NCI-H1092 treated with DMSO at 0.1 percent for 48 hours (cell line): ENCODE results near the gene PMVK.
"Not testable (repeated sequence)": the region's sequence is repeated elsewhere in the genome, so short reads cannot be mapped to it uniquely, and the experiment has no call there.

Source experiments
- DNase-seq: peaks from one replicate; lab custom pipeline; 2025; lab: John Stamatoyannopoulos, UW

The PMVK gene

GRCh38 chr1:154936555-154937084 is at the start of gene PMVK:
Gene PMVK, minus strand, starts transcription at chr1:154936719. Its CDS starts 34 bp downstream, at chr1:154936685.
- DNase-seq: peak; percentile 98

- no peak for DNase-seq
Observed at GRCh38 chr1:154983776-154984466, 47.4 kb upstream of the PMVK start.

GRCh38 chr1:154982897-154983648 is 46.6 kb upstream of the PMVK start, which contains the start of gene FLAD1:
Gene FLAD1, plus strand, starts transcription at chr1:154983344. Its CDS starts 351 bp downstream, at chr1:154983695.
- peak; percentile 100 for DNase-seq

- DNase-seq: peak; percentile 58
Observed at GRCh38 chr1:154982341-154982740, 45.8 kb upstream of the PMVK start.

- no peak for DNase-seq
Observed at GRCh38 chr1:154978360-154978759, 41.8 kb upstream of the PMVK start.

GRCh38 chr1:154977762-154978161 is 41.2 kb upstream of the PMVK start:
- DNase-seq: not testable (repeated sequence)

GRCh38 chr1:154975409-154976059 is 39.0 kb upstream of the PMVK start:
- DNase-seq: peak; percentile 54

GRCh38 chr1:154974808-154975408 is 38.4 kb upstream of the PMVK start:
- DNase-seq: peak; percentile 99

GRCh38 chr1:154974102-154974807 is 37.7 kb upstream of the PMVK start, which contains the start of gene CKS1B:
Gene CKS1B, plus strand, starts transcription at chr1:154974681. Its CDS starts 65 bp downstream, at chr1:154974746.
- peak; percentile 100 for DNase-seq

GRCh38 chr1:154973344-154974101 is 37.0 kb upstream of the PMVK start:
- peak; percentile 92 for DNase-seq

- DNase-seq: no peak
Observed at GRCh38 chr1:154972517-154973343, 36.2 kb upstream of the PMVK start.

- no peak for DNase-seq
Observed at GRCh38 chr1:154972213-154972516, 35.6 kb upstream of the PMVK start.

- no peak for DNase-seq
Observed at GRCh38 chr1:154971341-154971998, 35.0 kb upstream of the PMVK start.

- DNase-seq: no peak
Observed at GRCh38 chr1:154970631-154971340, 34.3 kb upstream of the PMVK start, which contains the start of gene SHC1. Gene SHC1, minus strand, starts transcription at chr1:154970747. Its CDS starts 221 bp downstream, at chr1:154970526.

GRCh38 chr1:154969860-154970452 is 33.4 kb upstream of the PMVK start:
- DNase-seq: no peak

GRCh38 chr1:154969246-154969645 is 32.7 kb upstream of the PMVK start:
- DNase-seq: no peak

GRCh38 chr1:154968731-154969130 is 32.2 kb upstream of the PMVK start:
- DNase-seq: no peak

GRCh38 chr1:154967331-154967950 is 30.9 kb upstream of the PMVK start:
- DNase-seq: no peak
